ENCODE measurements around the gene CYB5D1.
A peak's percentile ranks its signal among the peaks of the same experiment; 100 is the strongest.
"Not testable (repeated sequence)": the region's sequence is repeated elsewhere in the genome, so short reads cannot be mapped to it uniquely, and the experiment has no call there.

The CYB5D1 gene

DNA sequence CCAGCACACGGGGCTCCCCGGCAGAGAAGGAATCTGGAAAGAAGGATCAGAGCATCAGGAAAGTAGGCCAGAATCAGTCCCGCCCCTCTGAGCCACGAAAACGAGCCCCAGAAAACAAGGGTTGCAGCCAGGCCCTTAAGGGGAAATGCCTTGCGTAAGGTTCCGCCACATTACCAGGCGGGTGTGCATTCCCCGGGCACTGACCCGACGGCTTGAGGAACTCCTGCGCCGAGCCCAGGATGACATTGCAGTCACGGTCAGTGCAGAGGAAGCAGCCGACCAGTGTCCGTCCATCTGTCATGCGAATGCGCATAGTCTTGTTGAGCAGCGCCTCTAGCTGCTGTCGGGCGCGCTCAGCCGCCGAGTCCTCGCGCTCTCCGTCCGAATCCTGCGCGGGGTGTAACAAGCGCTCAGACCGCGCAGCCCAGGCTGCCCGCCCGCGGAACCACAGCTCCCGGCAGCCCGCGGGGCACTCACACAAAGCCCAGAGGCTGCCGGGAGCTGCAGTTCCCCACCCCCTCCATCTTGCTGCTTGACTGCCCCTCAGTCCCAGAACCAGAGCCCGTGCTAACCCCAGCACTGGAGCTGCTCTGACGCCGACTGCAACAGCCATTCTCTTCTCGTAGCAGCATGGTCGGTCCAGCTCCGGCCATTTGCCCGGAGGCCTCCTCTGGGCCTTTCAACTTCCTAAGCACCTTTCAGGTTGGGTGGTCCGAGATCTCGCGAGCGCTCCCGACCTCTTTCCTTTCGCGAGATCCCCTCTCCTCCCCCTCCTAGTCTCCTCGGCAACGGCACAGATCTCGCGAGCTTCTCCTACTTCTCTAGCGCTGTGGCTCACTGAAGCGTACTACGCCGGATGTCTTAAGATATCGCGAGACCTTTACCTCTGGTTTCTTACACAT is 741 bp upstream of the CYB5D1 start, which contains the start of gene NAA38:
TSS of gene NAA38 (minus strand) at position 749 of the 902 bp plus-strand sequence. CDS start at position 653, 96 bp downstream.
- peak; percentile 98 for DNase-seq

DNA sequence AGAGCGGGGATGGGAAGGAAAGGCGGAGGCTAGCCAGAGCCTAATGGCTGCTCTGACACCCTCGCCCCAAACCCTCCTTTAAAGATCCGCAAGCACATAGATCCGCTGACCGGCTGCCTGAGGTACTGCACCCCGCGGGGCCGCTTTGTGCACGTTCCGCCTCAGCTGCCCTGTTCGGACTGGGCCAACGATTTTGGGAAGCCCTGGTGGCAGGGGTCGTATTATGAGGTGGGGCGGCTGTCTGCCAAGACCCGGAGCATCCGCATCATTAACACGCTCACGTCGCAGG is 663 bp downstream of the CYB5D1 start:
- DNase-seq = peak; percentile 57

DNA sequence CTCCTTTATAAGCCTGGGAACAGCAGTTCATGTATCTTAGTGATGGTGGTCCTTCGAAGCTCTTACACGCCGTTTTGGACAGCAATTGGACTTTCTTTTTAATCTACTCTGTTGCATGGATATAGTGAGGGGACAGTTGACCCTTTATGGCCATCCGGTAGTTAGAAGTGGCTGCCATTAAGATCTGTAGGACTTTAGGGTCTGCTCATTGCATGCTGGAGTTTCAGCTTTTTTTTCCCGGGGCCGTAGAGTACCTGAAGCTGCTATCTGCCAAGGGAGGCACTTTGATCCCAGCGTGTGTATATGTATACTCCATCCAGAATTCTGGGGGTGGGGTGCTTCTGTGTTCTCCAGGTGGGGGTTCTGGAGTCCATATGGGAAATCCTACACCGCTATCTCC is 1.2 kb downstream of the CYB5D1 start:
- no peak for DNase-seq

DNA sequence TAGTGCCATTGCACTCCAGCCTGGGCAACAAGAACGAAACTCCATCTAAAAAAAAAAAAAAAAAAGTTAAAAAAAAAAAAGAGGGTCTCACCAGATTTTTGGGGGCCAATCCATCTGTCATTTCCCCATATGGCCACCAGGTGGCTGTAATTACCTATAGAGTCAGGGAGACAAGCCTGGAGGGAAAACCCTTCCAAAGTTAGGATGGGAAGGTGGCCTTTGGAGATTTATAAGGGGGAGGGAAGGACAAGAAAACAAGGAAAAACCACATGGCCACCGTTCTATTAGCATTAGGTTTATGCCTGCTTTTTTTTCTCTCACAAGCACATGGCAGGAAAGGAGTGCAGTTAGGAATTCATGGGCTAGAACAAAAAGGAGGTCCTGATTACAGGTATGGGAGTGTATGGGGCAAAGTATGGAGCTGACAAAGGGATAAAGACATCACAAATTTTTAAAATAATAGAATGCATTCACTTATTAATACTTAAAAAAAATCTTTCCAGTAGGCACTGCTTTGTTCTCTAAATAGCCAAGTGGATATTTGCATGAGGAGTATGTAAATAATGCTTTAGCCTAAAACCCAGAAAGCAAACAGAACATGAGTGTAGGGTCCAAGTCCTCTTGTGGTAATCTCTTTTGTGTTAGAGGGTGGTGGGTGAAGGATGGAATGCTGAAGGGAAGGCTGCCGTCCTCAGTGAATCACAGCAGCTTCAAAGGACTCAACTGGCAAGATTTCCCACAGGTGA is 5.1 kb downstream of the CYB5D1 start:
- DNase-seq = peak; percentile 71

DNA sequence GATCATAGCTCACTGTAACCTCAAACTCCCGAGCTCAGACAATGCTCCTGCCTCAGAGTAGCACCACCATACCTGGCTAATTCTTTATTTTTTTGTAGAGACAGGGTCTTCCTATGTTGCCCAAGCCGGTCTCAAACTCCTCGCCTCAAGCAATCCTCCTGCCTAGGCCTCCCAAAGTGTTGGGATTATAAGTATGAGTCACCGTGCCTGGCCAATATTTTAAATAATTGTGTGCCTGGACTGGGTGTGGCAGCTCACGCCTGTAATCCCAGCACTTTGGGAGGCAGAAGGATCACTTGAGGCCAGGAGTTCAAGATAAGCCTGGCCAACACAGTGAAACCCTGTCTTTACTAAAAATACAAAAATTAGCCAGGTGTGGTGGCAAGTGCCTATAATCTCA is 6.6 kb downstream of the CYB5D1 start:
- DNase-seq = not testable (repeated sequence)

DNA sequence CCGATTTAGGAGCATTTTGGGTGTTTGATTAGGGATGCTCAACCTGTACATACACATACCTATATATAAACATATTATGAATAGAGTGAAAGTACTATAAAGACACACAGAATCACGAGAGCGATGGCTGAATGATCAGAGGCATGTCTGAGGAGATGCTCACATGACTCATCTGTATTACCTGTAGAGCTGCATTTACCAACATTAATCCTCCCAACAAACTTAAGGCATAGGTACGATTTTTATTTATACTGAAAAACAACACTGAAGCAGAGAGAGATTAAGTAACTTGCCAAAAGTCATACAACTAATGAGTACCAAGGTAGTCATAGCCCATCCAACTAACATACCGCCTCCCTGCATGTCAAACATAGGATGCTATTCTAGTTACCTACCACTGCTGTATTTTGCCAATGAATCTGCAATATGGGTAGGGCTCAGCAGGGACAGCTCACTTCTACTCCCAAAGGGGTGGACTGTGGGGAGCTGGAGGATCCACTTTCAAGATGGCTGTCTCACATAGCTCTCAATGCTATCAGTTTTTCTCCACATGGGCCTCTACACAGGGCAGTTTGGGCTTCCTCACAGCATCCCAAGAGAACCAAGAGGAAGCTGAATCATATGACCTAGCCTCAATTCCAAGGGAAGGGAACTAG is 7.3 kb downstream of the CYB5D1 start:
- no peak for DNase-seq

DNA sequence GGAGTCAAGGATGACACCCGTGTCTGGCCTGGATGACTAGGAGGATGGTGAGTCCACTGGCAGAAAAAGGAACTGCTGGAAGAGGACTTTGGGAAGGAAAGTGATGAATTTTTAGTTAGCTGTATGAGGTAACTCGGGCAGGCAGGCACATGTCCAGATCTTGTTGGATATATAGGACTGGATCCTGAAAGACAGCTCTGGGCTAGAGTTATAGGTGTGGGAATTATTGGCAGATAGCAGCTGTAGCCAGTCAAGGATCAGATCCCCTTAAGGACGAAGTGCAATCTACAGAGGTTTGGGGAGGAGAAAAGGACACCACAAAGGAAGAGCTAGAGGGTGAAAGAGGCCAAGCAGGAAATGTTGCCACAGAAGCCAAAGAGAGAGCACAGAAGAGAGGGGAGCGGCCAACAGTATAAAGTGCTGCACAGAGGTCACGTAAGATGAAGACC is 10.1 kb downstream of the CYB5D1 start:
- peak; percentile 38 for DNase-seq

DNA sequence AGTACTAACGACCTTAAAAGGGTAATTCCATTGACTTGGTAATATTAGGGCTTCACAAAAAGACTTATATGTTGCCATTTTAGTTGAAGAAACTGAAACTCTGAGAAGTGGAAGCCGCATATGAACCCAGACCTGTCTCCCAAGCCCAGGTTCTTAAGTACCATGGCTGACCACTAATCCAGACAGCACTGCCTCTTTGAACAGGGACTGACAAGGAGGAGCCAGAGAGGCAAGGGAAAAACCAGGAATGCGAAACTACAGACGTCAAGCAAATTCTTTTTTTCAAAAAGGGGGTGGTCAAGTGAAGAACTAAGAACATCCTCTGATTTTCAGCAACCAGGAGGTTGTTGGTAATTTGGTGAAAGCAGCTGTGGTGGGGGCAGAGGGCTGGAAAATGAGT is 15.2 kb downstream of the CYB5D1 start:
- DNase-seq = no peak

DNA sequence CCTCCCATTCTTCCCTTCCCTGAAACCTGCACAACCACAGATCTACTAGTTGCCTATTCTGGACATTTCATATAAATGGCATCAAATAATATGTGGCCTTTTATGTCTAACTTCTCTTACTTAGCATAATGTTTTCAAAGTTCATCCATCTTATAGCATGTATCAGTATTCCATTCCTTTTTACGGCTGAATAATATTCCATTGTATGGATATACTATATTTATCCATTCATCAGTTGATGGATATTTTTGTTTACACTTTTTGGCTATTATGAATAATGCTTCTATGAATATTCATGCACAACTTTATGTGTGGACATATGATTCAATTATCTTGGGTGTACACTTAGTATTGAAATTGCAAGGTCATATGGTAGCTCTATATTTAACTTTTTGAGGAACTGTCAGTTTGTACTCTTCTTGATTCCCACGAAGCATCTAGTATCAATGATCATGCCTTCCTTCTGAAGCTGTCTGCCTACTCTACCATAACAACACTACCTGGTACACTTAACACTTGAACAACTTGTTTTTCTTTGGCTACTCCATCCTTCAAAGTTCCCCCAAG is 18.1 kb downstream of the CYB5D1 start:
- no peak for DNase-seq

DNA sequence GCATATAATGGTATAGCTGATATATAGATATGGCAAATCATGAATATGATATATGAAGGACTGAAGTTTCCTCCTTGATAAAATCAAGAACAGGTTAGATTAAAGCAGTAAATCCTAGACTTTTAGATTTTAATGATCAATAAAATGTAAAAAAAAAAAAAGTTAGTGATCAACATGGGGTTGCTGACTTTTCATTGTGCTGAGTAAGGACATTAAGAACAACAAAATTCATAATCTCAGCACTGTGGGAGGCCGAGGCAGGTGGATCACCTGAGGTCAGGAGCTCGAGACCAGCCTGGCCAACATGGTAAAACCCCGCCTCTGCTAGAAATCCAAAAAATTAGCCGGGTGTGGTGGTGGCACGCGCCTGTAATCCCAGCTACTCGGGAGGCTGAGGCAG is 20.4 kb downstream of the CYB5D1 start:
- DNase-seq = no peak

DNA sequence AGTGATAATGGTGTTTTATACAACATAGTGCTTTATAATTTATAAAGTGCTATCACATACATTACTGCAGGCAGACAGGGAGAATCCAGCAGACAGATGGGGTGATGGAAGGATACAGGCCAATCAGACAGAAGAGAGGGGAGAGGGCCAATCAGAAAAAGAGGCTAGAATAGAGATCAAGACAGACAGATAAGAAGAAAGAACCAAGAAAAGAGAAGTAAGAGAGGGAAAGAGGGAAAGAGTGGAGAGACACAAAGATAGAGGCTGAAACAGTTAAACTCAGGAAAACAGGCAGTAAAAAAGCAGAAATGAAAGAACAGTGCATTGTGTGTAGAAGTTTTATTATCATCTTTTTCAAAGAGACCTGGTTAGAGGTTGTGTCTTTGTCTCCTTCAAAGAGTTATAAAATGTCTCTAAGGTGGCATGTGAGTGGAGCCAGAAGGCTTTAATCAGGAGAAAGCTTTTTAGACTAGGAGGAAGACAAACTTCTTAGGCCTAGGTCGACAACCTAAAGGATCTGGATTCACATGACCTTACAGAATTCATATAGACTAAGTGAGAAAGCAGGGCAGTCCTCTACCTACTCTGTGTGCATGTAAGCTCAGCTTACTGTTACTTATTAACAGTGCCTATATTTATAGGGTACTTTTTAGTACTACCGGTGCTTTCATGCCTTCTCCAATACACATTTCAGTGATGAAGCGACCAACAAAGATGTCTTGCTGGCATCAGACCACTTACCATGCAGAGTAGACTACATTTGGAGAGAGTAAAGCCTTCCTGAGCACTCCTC is 22.5 kb downstream of the CYB5D1 start:
- no peak for DNase-seq

DNA sequence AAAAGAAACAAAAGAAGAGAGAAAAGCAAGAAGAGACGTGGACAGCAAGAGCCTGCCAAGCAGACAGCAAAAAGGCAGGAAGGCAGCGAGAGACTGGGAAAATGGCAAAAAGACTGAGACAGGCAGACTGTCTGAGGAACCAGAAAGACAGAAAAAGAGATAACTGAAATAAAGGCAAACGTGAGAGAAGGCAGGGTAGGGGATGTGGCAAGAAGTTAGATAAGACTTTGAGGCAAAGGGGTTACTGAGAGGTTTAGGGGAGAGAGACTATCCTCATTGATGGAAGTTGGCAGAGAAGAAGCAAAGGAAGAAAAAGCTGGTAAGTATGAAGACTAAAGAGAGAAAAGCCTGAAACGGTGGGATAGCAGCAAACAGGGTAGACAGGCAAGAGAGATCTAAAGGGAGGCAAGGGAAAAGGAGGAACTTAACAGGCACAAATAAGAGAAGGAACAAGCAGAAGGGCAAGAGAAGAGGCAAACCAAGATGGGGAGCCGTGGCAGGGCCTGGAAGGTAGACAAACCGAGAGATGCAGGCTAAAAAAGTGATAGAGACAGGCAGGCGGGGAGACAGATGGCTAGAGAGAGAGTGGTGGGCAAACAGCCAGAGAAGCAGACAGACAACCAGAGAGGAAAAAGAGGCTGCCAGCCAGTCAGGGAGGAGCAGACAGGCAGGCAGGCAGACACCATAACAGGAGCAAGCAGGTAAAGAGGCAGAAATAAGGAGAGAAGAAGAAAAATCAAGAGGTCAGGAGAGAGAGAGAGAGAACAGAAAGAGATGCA is 23.7 kb downstream of the CYB5D1 start:
- DNase-seq = no peak

DNA sequence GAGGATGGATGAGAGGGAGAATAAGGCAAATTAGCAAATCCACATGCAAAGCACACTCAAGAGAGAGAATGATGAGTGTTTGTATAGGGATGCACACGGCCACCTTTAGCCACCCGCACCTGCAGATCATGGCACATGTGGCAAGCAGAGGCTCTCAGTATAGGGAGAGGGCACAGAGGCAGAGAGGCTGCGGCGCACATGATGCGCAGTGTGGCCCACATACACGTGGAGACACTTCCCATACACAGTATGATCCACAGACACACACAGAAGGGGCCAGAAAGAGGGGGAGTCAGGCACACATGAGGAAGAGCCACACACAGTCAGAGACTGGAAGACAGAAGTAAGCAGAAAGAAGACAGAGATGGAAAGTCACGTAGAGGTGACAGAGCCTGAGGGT is 24.3 kb downstream of the CYB5D1 start:
- DNase-seq = no peak

DNA sequence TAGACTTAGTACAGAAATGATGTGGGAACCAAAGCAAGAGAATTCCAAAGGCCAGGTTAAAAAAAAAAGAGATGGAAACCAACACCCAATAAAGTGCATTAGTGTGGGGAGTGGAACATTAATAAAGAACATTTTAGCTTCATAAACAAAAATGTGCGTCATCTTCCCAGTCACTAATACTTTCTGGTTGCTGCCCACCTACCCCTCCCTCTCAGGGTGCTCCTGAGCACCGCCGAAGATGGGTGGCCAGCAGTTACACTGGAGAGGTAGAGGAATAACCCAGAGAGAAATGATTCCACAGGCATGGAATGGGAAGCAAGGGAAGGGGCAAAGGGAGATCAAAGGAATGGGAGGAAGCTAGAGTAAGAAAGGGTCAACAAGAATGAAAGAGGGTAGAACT is 24.8 kb downstream of the CYB5D1 start:
- no peak for DNase-seq

DNA sequence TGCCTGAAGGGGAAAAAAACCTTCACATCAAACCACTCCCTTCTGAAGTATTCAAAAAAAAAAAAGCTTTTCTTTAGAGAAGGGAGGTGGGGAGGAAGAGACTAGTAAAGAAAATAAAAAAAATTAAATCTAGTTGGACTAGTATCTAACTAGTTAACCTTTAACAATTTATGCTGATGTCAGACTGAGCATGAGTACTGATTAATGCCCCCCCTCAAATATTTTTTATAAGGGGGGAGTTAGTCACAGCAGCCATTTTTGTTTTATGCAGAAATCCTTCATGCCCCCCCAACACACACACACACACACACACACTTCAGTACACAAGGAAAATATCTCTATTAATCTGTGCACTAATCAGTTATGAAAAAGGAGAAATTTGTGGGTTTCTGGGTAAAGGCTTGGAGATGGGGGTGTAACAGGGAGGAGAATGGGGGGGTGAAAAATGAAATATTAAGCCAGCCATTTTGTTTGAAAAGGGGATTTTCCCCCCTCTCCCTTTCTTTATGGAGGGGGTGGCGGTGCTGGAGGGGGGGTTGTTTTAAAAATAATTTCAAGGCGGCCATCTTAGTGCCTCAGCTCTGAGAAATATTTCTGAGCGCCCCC is 26.1 kb downstream of the CYB5D1 start:
- peak; percentile 73 for DNase-seq

DNA sequence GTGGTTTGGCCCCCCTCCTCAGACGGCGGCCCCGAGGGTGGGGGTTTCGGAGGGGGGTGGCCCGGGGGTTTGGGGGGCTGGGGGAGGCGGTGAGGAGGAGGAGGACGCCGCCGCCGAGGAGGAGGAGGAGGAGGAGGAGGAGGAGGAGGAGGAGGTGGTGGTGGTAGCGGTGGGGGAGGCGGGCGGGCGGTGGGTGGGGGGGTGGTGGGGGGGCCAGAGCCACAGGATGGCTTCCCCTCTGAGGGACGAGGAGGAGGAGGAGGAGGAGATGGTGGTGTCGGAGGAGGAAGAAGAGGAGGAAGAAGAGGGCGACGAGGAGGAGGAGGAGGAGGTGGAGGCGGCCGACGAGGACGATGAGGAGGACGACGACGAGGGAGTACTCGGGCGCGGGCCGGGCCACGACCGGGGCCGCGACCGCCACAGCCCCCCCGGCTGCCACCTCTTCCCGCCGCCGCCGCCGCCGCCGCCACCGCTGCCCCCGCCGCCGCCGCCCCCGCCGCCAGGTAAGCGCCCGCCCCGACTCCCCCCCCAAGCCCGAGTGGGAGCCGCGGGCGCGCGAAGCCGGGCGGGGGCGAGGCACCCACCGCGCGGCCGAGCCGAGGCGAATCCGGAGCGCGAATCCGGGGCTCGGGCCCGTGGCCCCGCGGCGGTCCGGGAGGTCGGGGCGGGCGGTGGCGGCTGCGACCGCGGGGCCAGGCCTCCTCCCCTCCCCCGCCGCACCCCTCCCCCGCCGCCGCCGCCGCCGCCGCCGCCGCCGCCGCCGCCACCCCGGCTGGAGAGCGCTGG is 27.0 kb downstream of the CYB5D1 start:
- DNase-seq = peak; percentile 51

DNA sequence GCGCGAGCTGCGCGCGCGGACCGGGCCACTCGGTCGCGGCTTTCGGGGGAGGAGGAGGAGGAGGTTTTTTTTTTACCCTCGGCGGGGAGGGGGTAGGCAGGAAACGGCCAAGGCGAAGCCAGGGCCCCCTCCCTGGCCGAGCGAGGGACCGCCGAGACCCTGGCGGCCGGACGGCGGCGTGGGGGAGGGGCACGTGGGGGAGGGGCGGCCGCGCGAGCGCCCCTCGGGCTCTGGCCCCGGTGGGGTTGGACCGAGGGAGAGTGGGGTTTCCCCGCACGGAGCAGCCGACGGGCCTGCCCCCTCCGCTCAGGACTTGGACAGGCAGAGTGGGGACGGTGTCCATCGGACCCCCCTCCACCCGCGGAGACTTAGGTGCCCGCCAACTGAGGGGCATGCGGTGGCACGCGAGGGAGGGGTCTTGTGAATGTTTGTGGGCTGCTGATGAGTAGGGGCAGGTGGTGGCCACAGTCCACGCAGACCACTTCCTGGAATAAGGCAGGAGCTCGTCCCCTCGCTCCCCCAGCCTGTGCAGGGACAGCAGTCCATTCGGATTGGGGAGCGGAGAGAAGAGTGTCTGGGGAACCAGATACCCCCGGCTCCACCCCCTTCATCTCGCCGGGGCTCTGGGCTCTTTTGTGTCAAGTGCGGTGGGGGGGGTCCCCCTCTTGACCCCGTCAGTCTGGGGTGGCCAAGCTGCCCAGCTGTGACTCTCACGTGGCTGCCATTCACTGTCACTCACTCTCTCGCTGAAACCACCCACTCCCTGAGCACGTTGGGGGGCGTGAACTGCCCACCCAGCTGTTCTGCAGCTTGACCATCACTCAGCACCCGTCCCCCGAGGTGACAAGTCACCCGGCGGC is 27.8 kb downstream of the CYB5D1 start:
- DNase-seq = peak; percentile 63

DNA sequence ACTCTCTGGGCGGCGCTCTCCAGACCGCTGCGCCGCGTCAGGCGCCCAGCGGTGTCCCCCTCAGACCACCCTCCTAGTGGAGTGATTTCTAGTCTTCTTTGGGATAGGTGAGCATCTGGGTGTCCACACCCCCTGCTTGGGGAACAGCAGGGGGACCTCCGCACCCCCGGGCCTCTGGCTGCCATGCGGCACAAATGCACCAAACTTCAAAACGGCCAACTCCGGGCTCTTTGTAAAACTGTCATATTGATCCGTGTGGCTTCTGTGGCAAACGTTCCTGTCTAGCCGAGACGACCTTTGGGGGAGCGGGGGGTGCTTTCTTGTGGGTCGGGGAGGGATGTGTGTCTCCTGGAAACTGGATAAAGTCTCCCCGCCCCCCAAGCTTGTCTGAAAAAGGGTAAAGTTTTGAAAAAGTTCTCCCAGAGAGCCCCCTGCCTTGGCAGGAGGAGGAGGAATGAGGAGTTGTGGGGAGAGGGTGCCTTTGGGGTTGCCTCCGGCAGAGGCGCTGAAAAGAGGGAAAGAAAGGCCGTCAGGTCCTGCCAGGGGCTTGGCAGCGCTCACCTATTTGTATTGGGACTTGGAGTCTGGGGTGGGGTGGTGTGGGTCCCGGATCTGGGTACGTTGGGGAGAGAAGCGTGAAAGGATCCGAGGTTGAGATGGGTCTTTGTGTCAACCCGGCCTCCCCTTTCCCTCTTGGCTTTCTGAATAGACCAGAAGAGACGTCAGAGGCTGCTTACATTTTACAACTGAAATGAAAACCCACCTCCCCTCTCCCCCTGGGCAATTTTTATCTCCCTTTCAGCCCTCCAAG is 28.6 kb downstream of the CYB5D1 start:
- peak; percentile 77 for DNase-seq

All from CD4-positive, alpha-beta T cell treated with Interleukin-21 for 1 hour (primary cell).